Smooth muscle cell of the coronary artery (primary cell): ENCODE measurements around the gene TIMP2. TPM values are rescaled to one million over a fixed set of nuclear protein-coding genes. Genes with fewer than 3 reads are reported as not detected.

Experiments
- total RNA-seq: library from RNA; depleted of rRNA; stranded (reverse); fragments of >200 nt; gene quantifications from 2 replicates; pipeline ENCODE4 v1.2.3, GENCODE V29; 2014; ENCODE audit warnings: low replicate concordance

Gene TIMP2
- total RNA-seq = 53.9 and 102 TPM in 2 replicates

GRCh38 chr17:78925234-78925633 is at the start of gene TIMP2:
TSS of gene TIMP2 (minus strand) at chr17:78925387. CDS start at chr17:78925088, 299 bp downstream.

GRCh38 chr17:78903101-78903779 is 21.9 kb downstream of the TIMP2 start, which contains the start of gene CEP295NL:
TSS of gene CEP295NL (minus strand) at chr17:78903201. CDS start at chr17:78901828, 1,373 bp downstream.

GRCh38 chr17:78840780-78841611 is 84.2 kb downstream of the TIMP2 start, which contains the start of gene USP36:
TSS of gene USP36 (minus strand) at chr17:78840814. CDS start at chr17:78836363, 4,451 bp downstream.

Other genes starting within 250 kb of the TIMP2 start
- gene CYTH1, start 143.1 kb downstream of the TIMP2 start, total RNA-seq = 8.1 and 10.7 TPM in 2 replicates
- 12.8 and 13.3 TPM in 2 replicates for gene USP36, start 84.6 kb downstream of the TIMP2 start, total RNA-seq
- 0.75 and 2.0 TPM in 2 replicates for gene CEP295NL, start 22.2 kb downstream of the TIMP2 start, total RNA-seq
- gene LGALS3BP, start 54.5 kb upstream of the TIMP2 start, total RNA-seq = 159 and 433 TPM in 2 replicates
- 25.6 and 43.4 TPM in 2 replicates for gene CANT1, start 84.4 kb upstream of the TIMP2 start, total RNA-seq
- gene C1QTNF1, start 98.8 kb upstream of the TIMP2 start, total RNA-seq = 98.7 and 160 TPM in 2 replicates
- 11.4 and 14.4 TPM in 2 replicates for gene ENGASE, start 149.4 kb upstream of the TIMP2 start, total RNA-seq